Measurements from ENCODE around the gene STPG3.

The STPG3 gene

DNA sequence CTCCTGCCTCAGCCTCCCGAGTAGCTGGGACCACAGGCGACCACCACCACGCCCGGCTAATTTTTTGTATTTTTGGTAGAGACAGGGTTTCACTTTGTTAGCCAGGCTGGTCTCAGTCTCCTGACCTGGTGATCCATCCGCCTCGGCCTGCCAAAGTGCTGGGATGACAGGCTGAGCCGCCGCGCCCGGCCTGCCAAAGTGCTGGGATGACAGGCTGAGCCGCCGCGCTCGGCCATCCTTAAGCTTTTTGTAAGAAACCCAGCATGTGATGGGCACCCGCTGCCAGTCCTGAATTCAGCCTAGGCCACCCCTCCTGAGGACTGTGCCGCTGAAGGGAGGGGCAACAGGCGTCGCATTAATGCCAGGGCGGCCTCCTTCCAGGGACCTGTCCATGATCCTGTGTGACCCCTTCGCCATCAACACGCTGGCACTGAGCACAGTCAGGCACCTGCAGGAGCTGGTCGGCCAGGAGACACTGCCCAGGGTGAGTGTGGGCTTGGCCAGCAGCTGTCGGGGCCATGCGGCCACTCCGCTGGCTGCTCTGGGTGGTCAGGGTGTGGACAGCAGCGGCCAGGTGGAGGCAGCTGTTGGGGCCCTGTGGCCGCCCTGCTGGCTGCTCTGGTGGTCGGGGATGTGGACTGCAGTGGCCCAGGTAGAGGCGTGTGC lies 14.5 kb downstream of the STPG3 start:
- no peak for DNase-seq (ENCODE audit: low read depth in 2 of 2)

DNA sequence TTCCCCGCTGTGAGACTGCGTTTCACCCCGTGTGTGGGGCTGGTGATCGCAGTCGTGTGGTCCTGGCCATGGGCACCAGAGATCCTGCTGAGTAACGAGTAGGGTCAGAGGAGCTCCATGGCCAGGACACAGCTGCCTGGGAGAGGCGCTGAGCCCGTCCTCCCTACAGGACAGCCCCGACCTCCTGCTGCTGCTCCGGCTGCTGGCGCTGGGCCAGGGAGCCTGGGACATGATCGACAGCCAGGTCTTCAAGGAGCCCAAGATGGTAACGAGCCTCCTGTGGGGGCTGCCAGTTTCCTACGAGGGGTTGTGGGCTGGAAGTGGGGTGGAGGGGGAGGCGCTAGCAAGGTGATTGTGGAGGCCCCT lies 15.1 kb downstream of the STPG3 start:
- no peak for DNase-seq (ENCODE audit: low read depth in 2 of 2)

DNA sequence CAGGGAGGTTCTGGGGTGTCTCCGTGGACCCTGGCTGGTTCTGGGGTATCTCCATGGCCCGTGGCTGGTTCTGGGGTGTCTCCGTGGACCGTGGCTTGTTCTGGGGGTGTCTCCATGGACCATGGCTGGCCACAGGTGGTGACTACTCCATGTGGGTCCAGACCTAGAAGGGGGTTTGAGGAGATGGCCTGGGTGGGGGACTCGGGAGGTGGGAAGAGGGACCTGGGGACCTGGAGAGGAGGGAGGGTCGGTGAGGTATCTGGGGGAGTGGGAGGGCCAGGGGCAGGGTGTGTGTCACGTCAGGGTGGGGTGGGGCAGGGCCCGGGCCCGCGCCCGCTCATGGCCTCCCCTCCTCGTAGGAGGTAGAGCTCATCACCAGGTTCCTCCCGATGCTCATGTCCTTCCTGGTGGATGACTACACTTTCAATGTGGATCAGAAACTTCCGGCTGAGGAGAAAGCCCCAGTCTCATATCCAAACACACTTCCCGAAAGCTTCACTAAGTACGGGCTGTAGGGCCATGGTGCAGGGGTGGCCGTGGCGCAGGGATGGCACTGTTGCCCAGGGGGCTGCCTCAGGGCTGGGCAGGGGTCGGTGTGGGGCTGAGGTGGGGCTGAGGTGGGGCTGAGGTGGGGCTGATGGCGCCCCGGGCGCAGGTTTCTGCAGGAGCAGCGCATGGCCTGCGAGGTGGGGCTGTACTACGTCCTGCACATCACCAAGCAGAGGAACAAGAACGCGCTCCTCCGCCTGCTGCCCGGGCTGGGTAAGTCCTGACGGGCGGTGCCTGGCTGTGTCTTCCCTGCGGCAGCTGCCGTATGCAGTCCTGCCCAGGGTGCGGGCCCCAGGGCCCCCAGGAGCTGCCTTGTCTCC lies 15.7 kb downstream of the STPG3 start:
- no peak for DNase-seq (ENCODE audit: low read depth in 2 of 2)

DNA sequence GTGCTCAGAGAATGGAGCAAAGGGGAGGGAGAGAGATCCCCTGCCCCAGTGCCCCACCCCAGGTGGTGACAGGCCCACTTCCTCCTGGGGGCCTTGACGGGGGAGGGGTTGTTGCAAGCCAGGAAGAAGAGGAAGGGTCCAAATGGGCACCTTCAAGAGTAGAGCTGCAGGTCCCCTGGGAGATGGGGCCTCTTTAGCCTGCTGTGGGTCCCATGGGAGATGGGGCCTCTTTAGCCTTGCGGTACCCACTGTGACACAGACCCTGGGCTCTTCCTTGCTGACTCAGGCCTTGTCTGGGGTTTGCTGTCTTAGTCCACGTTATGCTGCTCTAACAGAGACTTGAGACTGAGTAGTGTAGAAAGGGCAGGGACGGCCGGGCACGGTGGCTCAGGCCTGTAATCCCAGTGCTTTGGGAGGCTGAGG lies 16.9 kb downstream of the STPG3 start:
- DNase-seq (ENCODE audit: low read depth in 2 of 2), result no peak

DNA sequence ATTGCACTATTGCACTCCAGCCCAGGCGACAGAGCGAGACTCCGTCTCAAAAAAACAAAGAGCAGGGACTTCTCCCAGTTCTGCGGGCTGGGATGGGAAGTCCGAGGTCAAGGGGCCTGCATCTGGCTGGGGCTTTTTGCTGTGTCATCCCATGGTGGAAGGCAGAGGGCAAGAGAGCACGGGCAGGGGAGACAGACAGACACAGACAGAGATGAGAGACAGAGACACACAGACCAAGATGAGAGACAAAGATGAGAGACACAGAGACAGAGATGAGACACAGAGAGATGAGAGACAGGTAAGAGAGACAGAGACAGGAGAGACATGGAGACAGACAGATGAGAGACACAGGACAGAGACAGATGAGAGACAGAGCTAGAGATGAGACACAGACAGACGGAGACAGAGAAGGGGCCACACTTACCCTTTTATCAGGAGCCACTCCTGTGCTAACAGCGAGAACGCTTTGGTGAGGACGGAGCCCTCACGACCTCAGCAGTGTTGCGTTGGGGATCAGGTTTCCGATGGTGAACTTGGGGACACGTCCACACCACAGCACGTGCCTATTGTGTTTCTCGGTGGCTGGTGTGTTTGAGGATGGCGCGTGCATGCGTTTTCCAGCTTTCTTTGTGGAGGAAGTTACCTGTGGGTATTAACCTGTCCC lies 17.6 kb downstream of the STPG3 start:
- DNase-seq (ENCODE audit: low read depth in 2 of 2), result no peak

DNA sequence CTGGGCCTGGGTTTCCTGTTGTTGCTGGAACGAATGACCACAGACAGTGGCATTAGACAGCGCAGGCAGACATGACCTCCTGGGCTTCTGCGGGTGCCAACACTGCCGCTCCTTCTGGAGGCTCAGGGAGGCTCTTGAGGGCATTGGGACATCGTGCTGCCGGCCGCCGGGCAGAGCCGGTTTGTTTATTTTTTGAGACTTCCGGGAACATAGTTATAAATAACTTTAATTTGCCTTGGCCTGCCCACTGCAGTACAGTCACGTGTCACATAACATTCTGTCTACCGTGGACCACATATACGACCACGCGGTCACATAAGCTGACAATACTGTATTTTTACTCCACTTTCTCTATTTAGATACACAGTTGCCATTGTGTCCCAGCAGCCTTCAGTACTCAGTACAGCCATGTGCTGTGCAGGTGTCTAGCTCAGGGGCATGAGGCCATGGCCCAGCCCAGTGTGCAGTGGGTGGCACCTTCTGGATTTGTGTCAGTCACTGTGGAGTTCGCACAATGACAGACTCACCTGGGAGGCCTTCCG lies 18.2 kb downstream of the STPG3 start:
- no peak for DNase-seq (ENCODE audit: low read depth in 2 of 2)

- DNase-seq (ENCODE audit: low read depth in 2 of 2), result no peak
Measured at GRCh38 chr9:137270929-137271695, 20.0 kb downstream of the STPG3 start.

DNA sequence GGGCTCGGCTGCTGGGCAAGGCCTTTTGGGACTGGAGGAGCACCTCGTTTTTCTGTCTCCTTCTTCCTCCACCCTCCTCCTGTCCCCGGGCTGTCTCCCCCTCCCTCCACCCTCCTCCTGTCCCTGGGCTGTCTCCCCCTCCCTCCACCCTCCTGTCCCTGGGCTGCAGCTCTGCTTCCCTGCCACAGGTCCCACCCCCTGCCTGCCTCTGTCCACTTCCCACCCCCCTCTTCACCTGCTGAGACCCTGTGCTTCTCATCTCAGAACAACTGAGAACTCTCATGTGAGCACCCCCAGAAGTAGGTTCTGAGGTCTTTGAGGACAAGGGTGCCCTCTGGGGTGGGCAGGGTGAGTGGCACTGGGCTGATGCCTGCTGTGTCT lies 20.6 kb downstream of the STPG3 start:
- DNase-seq (ENCODE audit: low read depth in 2 of 2), result no peak

GRCh38 chr9:137272241-137273094 lies 21.4 kb downstream of the STPG3 start:
- no peak for DNase-seq (ENCODE audit: low read depth in 2 of 2)

DNA sequence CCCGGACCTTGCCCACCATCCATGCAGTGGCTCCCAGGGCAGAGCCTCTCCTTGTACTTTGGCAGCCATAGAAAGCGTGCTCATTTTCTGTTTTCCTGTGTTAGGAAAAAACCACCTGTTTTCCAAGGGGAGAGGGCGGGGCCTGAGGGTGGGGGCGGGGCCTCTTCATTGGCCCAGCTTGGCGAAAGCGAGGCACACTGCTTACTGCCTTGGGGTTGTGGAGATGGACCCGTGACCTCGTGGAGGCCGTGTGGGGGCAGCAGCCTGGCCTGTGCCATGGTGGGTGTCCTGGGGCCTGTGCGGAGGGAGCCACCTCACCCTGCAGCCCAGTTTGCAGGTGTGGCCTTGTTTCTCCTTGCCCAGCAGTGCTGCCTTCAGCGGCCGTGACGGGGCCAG lies 22.0 kb downstream of the STPG3 start:
- DNase-seq (ENCODE audit: low read depth in 2 of 2), result no peak

DNA sequence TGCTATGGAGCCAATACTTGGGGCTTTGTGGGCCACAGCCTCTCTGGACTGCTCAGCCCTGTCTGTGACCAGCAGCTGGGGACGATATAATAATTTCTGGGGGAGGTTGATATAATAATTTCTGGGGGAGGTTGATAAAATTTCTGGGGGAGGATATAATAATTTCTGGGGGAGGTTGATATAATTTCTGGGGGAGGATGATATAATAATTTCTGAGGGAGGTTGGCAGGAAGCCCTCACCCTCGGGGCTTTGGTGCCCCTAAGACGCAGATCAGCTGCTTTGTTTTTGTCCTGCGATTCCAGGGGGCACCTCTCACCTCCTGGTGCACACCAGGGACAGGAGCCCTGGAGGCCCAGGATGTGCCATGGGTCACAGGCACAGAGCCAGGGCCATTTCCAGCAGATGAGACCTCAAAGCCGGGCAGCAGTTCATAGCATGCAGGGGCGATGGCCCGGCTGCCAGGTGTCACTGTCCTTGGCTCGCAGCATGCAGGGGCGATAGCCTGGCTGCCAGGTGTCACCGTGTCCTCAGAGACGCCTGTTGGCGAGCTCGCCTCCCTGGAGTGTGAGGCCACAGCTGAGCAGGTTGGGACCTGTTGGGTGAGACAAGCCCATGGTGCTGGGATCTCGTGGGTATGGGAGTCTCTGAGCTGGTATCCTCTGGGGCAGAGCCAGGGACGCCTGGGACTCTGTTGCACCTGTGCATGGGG lies 22.7 kb downstream of the STPG3 start:
- no peak for DNase-seq (ENCODE audit: low read depth in 2 of 2)

DNA sequence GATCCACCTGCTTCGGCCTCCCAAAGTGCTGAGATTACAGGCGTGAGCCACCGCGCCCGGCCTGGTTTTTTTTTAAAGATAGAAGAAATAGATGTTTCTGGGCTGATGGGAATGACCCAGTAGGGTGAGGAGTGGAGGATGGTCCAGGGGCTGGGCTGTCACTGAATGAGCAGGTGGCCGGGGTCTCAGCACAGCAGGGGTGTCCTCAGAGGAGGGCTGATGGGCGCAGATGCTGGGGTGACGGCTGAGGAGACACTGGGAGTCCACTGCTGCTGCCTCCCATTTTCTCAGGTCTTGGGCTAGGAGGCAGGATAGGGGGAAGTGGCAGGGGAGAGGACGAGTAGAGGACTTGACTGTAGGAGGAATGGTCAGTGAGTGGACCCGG lies 24.1 kb downstream of the STPG3 start:
- no peak for DNase-seq (ENCODE audit: low read depth in 2 of 2)

DNA sequence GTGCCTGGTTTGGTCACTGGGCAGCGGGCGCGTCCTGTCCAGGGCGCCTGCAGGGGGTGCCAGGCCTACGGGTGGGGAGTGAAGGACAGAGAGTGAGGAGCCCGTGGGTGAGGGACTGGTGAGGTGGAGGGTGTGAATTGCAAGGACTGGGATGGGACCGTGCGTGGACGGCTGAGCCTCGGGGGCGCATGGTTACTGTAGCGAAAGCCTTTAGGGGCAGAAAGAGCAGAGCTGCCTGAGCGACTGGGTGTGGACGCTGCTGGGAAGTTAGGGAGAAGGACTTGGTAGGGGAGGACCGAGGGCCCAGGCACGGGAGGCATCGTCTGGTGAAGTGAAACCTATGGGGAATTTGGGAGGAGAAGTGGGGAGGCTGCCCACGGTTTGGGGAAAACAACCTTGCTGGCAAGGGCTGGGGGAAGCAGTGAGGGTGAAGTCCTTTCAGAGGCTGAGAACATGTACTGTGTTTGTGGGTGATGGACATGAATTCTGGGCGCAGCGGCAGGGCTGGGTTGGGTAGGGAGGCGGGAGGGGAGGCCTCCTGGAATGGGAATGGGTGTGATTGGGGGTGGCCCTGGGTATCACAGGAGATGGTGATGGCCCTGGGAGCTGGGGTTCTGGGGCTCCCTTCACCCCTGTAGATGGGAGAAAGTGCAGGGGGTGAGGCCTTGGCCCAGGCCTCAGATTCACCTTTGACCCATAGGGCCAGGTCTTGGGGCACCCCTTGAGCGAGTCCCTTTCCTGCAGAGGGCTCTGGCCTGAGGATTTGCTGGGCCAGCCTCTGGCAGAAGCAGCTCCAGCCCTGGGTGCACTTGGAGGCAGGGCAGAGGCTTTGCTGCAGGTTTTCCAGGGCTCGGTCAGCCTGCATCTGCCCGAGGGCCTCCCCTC lies 24.7 kb downstream of the STPG3 start:
- DNase-seq (ENCODE audit: low read depth in 2 of 2), result no peak

DNA sequence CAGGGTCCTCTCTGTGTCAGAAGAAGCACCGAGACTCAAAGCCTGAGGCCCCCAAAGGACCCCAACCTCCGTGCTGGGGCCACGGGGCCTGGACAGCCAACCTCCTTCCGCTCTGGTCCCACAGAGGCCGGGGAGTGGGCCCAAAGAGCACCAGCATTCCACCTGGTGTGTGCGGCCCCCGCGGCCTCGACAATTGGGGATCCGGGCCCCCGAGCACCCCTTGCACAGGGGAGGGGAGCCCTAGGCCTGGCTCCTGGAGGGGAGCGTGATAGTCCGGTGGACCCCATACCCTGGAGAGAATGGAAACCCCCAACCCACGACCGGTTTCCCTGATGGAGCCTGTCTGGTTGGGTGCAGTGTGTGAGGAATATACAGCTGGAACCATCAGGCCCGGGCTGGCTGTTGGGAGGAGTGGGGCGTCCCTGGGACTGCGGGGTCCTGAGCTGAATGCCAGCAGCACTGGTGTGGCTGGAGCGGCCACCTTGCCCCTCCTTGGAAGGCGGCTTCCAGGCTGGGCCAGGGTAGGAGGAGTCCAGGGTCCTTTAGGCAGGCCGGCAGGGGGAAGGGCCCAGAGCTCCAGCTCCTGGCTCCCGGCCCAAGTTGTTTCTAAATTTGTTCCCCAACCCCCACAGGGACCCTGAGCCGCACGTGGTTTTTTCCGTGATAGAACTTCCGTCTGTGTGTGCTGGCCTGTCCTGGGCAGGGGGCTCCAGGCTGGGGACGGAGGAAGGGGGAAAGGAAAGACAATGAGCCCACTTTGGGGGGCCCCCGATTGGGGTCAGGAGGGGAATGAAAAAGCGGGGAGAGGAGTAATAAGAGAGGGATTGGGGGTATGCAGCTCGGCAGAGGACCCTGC lies 25.6 kb downstream of the STPG3 start:
- DNase-seq (ENCODE audit: low read depth in 2 of 2), result no peak

GRCh38 chr9:137277329-137278041 lies 26.4 kb downstream of the STPG3 start, which contains the start of gene TOR4A:
TOR4A (plus strand) TSS chr9:137277726; CDS start chr9:137278690, 964 bp downstream.
- DNase-seq (ENCODE audit: low read depth in 2 of 2), result no peak

- no peak for DNase-seq (ENCODE audit: low read depth in 2 of 2)
Measured at GRCh38 chr9:137278061-137278701, 27.1 kb downstream of the STPG3 start.

All from activated CD8-positive, alpha-beta memory T cell treated with anti-CD3 and anti-CD28 coated beads for 4 hours (primary cell).